Activated CD8-positive, alpha-beta memory T cell treated with anti-CD3 and anti-CD28 coated beads, Interleukin-2, amount 50 U/mL, for 1 hour (primary cell): Measurements from ENCODE around the gene PHACTR1.

Experiments
- DNase-seq: peaks from one replicate; pipeline ENCODE4 v3.0.0-alpha.2; 2020; ENCODE audit errors: extremely low read depth

The PHACTR1 gene

DNA sequence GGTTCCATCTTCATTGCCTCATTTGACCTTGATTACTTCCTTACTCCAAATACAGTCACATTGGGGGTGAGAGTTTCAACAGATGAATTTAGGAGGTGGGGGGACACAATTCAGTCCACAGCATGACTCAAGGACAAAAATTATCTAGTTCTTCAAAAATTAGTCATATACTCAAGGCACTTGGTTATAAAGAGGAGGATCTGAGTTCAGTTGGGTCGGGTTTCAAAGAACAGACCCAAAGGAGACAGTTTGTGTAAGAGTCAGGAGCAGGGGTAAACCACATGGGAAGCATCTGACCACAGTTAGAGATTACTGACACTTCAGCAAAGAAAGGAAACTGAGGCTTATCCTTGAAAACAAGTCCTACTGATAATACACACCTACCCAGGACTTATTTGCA is 473.8 kb downstream of the PHACTR1 start:
- no peak for DNase-seq

DNA sequence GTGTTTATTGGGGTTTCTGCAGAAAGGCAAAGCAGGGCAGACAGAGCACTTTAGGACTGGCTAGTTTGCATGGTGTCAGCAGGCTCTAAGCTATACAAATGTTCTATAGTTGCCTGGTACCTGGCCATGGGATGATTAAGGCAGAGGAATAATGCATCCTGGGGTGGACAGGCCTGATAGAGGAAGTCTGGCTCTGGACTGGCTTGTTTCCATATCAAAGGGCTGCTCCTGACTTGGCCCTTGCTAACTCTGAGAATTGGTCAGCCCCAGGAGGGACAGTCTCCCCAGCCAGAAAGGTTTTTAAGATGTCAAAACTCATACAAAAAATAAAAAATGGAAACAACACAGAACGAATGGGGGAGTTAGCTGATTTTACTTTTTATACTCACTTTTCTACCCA is 474.9 kb downstream of the PHACTR1 start:
- DNase-seq = no peak

DNA sequence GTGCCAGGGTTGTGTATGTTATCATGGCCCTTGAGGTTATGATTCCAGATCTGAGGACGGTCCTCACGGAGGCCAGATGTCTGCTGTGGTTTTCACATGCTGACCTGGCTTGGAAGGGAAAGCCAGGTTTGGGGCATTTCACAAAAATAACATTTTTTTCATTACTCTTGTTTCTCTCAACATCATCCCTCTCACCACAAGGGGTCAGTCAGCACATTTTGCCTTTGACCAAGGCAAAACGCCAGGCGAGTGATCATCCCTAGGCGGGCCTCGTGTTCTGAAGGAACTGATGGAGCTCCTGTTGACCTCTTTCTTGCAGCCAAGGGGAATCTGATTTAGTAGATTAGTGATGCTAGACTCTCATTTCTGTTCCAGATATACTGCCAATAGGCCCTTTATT is 478.3 kb downstream of the PHACTR1 start:
- no peak for DNase-seq

DNA sequence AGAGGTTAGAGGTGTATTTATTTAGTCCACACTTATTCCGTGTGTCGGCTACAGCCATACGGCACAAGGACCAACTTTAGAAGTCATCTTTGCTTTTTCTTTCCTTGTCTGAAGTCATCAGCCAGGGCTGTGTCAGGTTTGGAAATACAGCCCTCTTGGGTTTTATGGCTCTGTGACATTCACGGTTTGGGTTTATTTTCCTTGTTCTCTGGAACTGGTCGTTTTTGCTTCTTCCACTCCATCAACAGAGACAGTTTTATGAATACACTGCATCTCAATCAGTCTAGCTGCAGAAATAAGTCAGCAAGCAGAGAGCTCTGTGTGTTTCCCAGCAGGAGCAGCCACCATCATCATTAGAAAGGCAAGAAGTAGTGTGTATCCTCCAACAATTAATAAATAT is 479.2 kb downstream of the PHACTR1 start:
- no peak for DNase-seq

DNA sequence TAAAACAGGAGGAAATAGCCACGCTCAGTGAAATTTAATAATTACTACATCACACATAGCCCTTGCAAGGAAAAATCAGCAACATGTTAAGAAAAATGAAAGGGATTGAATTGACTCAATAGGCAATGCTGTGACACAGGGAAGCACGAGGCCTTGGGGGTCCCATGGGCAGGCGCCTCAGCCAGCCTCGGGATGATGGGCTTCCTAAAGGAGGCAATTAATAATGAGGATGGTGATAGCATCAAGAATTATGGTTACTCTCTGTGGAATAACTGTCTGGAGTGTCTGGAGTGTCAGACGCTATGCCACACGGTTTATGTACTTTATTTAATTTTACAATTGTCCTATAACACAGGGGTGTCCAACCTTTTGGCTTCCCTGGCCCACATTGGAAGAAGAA is 481.6 kb downstream of the PHACTR1 start:
- DNase-seq = no peak

DNA sequence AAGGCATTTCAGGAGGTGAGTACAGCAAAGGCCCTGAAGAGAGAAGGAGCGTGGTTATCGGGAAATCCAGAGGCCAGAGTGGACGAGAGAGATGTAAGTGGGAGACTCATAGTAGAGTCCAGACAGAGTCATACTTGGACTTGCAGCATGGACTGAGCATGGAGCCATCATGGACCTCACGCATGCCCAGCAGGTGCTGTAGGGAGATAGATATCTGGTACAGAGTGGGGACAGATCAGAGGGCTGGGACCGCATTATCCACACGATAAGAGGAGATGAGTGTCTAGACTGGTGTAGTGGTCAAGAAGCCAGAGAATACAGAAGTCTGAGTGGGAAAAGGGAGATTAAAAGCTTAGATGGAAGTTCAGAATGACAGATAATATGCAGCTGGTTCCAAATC is 484.8 kb downstream of the PHACTR1 start:
- DNase-seq = no peak

DNA sequence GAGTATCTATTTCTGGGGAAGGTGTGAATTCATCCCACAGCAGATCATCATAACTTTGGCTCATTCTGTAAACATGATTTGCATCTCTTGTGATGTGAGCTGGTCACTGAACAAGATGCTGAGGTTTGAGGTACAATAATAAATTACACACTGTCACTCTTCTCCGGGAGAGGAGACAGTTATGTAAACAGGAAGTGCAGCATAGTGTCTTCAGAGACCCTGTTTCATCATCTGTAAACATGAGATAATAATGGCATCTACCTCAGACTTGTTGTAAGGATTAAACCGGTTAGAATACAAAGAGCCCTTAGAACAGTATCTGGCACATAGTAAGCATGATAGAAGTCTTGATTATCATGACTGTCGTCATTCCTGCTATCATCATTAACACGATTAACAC is 486.6 kb downstream of the PHACTR1 start:
- no peak for DNase-seq

DNA sequence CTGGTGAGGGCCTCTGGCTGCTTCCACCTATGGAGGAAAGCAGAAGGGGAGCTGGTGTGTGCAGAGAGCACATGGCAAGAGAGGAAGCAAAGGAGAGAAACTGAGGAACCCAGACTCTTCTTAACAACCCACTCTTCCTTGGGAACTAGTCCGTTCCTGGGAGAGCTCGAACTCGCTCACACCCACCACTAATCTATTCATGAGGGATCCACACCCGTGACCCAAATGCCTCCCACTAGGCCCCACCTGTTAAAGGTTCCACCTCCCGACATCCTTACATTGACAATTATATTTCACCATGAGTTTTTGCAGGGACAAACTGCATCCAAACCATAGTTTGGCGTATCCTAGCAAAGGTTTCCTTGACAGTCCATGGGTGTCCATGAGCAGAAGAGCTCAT is 488.5 kb downstream of the PHACTR1 start:
- no peak for DNase-seq

DNA sequence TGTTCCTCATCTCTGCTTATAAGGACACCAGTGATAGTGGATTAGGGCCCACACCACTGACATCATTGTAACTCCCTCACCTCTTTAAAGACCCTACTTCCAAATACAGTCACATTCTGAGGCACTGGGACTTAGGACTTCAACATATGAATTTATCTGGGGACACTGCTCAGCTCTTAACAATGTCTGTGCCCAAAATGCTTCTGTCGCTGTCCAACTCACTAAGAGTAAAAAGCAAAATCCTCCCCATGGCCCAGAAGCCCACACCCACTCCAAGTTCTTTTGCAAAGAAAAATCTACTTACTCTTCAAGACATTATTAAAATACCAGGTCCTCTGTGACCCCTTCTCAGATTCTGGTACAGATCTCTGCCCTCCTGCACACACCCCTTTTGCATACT is 495.5 kb downstream of the PHACTR1 start:
- DNase-seq = no peak

DNA sequence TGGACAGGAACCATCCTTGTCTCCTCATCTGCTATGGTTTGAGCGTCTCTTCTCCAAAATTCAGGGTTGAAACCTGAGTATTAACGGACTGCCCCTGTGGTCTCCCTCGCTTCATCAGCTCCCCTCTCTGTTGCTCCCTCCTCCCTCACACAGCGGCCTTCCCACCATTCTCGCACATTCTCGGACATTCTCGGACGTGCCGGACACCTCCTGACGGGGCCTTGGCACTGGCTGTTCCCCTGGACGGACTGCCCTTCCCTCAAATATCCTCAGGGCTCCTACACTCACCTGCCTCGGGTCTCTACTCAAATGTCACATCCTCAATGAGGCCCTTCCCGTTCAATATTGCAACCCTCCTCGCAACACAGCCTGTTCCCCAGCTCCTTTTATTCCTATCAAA is 496.0 kb downstream of the PHACTR1 start:
- no peak for DNase-seq

DNA sequence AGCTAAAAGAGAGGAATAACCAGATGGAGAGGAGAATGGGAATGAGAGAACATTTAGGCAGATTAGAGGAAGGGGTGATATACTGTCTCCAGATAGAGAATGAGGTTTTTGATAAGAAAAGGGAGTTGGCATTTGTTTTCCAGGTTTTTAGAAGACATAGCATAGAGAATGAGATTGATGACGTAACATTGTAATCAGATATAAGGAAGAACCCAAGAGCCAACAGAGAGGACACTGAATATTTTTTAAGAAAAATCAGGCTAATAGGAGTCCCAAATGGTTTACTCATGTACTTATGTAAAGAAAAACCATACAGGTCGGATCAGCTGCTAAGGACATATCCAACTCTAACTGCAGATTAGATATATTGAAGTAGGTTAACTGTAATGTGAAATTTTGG is 498.8 kb downstream of the PHACTR1 start:
- no peak for DNase-seq

DNA sequence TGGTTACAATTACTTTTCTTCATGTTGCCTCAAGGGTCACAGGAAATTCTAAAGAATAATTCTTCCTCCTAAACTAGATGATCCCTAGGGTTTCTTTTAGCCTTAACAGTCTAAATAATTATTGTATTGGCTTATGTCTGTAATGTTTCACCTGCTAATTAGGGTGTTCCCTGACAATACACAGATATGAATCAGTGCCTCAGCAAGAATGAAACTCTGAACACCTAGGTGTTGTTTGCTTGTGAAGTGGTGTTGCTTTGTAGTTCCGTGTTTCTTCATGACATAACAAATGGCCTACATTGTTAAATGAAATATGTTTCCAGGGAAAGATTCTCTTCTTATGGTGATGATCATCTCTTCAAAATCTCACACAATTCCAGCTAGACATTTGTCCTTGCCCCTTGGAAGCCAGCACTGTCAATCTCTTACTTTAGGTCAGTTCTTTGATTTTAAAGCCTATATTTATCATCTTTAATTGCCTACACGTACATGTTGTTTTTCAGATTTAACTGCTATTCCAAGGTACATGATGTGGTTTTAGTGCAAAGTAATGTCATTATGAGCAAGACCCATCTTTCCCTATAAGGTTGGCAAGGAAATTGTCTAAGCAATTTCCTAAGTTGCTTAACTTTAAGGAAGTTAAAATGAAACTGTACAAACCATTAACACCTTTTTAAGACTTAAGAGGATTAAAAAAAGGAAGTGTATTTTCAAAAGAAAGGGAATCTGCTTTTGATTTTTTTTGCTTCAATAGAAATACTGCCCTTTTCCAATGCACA is 499.9 kb downstream of the PHACTR1 start:
- no peak for DNase-seq

DNA sequence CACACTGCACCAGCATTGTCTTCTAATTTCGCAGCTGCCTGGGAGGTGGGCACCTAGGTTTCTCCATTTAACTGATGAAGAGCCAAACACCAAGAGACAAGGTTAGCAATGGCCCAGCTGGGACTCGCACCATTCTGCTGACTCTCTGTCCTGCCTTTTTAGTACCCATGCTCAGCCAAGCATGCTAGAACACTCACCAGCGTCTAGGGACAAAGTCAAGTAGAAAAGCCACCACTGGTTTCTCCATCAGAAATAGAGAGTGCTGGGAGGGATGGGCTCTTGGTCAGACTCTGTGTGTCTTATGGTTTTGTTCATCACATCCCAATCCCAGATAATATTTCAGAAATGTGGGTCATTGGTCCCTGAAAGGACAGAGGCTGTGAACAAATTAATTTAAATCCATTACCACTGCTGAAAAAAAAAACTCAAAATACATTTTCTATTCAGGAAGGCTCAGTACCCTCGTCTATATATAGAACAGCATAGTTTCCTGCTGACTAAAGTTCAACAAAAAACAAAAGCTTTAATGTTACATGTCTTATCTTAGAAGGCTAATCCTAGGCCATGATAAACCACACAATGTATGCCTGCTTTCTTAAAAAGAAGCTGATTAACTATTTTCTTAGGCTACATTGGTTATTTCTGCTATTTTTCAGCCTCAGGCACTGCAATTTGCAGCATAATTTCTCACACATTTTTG is 500.8 kb downstream of the PHACTR1 start:
- no peak for DNase-seq

DNA sequence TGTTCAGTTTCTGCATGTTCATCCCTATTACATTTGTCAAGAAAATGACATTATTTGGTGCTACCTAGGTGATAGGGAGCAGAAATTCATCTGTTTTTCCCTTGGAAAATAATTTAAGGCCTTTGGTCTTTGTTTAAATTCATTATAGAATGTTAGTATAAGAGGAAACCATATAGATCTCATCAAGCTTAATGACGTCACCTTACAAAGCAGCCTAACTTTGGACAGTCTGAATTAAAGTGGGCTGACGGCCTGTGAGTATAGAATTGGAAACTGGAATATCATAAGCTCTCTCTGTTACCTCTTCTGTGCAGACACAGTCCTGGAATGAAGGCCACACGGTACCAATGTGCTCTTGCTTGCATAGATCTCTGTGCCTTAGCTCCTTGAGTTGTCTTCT is 503.7 kb downstream of the PHACTR1 start:
- DNase-seq = no peak

DNA sequence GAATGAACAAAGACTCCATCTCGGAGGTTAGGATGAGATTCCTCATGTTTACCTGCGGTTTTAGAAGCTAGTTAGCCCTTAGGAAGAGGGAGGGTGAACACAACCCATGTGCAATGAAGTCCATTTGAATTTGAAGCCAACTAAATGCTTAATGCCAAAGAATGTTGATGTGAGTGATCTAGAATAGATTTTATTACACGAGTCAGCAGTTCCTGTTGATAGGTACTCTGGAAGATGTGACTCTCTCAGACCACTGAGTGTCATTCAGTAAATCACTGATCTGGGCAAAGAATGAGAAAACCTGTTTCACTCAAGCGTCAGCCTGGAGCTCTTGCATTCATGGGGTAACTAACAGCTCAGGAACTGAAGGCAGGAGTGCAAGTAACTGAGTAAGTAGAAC is 505.5 kb downstream of the PHACTR1 start:
- no peak for DNase-seq

DNA sequence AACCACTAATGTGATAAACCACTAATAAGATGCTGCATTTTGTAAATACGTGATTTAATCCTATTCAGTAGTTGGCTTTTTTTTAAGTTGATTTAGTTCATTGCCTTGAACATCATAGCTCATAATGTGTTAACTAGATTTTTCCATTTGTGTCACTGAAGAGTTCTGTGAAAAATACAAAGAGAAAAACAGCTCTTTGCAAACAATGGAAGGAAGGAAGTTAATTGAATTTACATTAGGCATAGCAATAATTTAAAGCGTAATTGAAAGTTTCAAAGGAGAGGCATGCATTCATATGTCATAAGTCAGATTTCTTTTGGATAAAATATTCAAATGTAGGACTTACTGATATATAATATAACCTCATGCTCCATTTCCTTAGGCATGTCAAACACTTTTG is 509.5 kb downstream of the PHACTR1 start:
- no peak for DNase-seq

DNA sequence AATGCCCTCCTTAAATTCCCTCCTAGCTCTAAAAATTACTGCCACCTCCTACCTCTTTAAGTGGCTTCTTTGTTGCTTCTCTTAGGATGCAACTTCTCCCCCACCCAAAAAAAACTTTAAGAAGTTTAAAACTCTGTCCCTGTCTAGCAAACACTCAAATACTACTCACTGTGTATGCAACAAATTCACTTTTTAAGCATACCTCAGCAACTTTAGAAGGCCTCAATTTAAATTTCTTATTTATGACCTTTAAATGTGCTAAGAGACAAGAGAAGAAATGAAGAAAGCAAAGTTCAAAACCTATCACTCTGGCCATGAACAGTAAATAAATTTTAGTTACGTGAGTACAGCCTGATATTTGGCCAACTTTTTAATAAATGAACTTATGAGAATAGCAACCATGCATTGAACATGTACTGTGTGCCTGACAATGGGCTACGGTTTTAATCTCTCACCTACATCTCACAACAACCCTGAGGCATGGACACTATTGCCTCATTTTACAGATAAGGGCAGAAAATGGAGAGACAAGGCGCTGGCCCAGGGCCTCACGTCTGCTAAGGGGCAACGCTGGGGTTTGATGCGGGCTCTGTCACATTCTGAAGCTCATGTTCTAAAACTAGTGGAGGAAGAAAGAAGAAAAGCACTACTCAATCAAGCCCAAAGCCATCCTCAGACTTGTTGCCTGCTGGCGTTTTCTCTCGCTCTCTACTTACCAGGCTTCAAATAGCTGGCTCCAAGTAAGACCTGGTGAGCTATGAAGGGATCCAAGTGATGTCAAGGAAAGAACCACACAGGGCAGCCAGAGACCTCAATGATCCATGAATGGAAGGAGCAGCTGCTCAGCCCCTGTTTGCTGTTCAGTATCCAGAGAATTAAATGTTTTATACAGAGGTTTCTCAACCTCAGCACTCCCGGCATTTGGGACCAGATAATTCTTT is 512.0 kb downstream of the PHACTR1 start:
- no peak for DNase-seq

DNA sequence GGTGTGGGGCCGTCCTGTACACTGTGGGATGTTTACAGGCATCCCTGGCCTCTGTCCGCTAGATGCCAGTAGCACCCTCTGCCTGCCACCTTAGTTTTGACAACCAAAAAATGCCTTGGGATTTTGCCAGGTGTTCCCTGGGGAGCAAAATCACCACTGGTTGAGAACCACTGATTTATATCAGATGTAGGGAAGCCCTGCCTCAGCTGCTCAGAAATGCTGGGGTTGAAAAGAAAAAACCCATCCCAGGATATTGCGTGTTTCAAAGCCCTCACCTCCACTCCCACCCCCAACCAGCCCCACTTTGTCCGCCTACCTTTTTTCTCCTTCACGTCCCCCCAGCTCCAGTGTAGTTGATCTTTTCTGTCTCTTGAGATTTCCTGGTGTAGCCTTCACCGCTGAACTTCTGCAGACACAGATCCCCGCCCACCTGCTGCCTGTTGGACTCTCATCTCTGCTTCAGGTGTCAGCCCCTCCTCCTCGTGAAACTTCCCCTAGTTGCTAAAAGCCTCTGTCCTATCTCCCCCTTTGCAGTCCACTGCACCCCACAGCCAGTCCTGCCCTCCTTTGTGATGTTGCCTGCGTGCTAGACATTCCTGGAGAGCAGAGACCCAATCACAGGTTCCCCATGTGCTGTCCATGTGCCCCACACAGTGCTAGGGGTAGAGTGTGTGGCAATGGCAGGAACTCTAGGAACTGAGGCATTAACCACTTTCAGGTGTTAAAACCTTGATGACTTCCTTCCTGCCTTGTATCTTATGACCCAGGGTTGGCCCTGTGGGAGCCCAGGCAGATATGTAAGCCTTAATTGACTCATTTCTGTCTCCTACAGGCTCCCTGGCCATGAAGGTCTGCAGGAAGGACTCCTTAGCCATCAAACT is 512.9 kb downstream of the PHACTR1 start:
- DNase-seq = no peak

DNA sequence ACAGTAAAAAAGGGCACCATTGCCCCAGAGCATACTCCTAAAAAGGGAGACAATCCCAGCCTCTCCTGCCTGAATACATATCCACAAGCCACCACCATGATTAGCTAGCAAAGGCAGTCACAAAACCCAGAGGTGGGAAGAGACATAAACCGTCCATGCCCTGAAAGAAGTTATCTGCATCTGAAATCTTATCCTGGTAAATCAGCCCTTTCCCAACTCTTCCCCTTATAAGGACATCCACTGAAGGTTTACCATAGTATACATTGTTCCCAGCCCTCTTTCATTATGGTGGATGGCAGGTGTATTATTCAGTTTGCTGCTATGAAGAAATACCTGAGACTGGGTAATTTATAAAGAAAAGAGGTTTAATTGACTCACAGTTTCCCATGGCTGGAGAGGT is 516.5 kb downstream of the PHACTR1 start:
- no peak for DNase-seq

DNA sequence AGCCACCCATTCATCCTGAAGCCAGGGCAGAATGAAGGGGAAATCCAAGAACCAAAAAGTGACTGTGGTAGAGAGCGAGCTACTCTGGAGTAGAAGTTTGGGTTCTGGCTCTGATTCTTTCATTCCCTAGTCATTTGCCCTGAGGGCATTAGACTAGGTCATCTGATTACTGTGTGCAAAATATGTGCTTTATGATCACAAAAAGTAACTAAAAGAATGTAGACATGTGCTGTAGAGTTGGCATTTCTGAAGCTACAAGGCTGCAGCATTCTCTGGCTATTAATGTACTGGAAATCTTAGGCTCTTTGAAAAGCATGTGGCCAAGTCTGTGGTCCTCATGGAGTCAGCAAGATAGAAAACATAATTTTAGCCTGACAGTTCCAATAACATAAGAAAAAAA is 517.6 kb downstream of the PHACTR1 start:
- no peak for DNase-seq

DNA sequence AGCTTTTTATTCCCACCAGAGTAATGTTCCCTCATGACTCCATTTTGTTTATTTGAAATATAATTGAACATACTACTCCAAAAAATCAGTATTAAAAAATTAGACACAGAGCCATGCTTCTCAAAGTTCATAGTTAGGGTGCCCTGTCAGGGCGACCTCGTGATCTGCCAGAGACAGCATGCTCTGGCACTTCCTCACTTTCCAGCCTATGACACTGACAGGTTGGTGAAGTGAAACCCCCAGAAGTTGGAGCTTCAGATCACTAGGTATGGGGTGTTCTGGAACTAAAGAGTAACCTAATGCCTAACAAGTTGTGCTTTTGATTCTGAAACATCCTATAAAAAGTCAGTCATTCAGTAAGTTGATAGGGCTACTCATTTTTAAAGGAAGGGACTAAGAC is 518.8 kb downstream of the PHACTR1 start:
- DNase-seq = no peak

DNA sequence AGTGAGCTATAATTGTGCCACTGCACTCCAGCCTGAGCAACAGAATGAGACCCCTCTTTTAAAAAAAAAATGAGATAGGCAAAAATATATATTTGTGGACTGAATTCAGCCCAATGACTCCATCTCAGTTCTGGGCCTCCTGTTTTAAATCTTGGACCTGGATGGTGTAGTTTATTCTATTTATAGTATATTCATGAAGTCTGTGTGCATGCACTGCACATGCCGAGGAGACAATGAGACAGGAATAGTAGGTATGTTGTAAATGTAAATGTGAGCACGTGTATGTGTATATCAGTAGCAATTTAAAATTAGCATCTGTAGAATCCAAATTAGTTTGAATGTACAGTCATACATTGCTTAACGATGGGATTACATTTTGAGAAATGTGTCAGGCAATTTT is 520.8 kb downstream of the PHACTR1 start:
- DNase-seq = no peak
